Measurements from ENCODE around the gene EMID1.

EMID1 gene

GRCh38 chr22:29255064-29255621 is 49.4 kb downstream of the EMID1 start:
- peaks cover 7% of the 10 kb centered on the region for H3K4me1 ChIP-seq (ENCODE audit: low read depth, poor library complexity, severe bottlenecking)
- no peak overlapping the region for H3K4me3 ChIP-seq (IDR thresholded peaks at IDR 0.05; ENCODE audit: insufficient read depth, low read depth, low read length)
- H2AFZ ChIP-seq (ENCODE audit: low read depth) = no peak overlapping the region
- no peak overlapping the region for H3K27ac ChIP-seq
- H3K9ac ChIP-seq = no peak overlapping the region
- H3K27me3 ChIP-seq (ENCODE audit: insufficient read depth, low read depth) = no peaks in the 10 kb centered on the region
- TF ChIP-seq, protein P1, sequence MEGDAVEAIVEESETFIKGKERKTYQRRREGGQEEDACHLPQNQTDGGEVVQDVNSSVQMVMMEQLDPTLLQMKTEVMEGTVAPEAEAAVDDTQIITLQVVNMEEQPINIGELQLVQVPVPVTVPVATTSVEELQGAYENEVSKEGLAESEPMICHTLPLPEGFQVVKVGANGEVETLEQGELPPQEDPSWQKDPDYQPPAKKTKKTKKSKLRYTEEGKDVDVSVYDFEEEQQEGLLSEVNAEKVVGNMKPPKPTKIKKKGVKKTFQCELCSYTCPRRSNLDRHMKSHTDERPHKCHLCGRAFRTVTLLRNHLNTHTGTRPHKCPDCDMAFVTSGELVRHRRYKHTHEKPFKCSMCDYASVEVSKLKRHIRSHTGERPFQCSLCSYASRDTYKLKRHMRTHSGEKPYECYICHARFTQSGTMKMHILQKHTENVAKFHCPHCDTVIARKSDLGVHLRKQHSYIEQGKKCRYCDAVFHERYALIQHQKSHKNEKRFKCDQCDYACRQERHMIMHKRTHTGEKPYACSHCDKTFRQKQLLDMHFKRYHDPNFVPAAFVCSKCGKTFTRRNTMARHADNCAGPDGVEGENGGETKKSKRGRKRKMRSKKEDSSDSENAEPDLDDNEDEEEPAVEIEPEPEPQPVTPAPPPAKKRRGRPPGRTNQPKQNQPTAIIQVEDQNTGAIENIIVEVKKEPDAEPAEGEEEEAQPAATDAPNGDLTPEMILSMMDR (conservative IDR thresholded peaks at IDR 0.05; ENCODE audit: low read depth, low read length) = no peak
- H3K4me2 ChIP-seq = no peak overlapping the region
- no peaks in the 10 kb centered on the region for H3K79me2 ChIP-seq (ENCODE audit: insufficient read depth, low read depth)
- no peaks in the 10 kb centered on the region for H4K20me1 ChIP-seq (ENCODE audit: insufficient read depth)
- no peaks in the 10 kb centered on the region for H3K36me3 ChIP-seq (ENCODE audit: insufficient read depth)

GRCh38 chr22:29256606-29257325 is 51.1 kb downstream of the EMID1 start:
- no peak overlapping the region for H3K4me3 ChIP-seq (IDR thresholded peaks at IDR 0.05; ENCODE audit: insufficient read depth, low read depth, low read length)
- H3K27me3 ChIP-seq (ENCODE audit: insufficient read depth, low read depth) = no peaks in the 10 kb centered on the region
- H3K4me2 ChIP-seq = no peak overlapping the region
- no peaks in the 10 kb centered on the region for H3K79me2 ChIP-seq (ENCODE audit: insufficient read depth, low read depth)
- no peak overlapping the region for H2AFZ ChIP-seq (ENCODE audit: low read depth)
- no peak overlapping the region for H3K27ac ChIP-seq
- TF ChIP-seq, protein P1 (conservative IDR thresholded peaks at IDR 0.05; ENCODE audit: low read depth, low read length) = no peak
- H4K20me1 ChIP-seq (ENCODE audit: insufficient read depth) = no peaks in the 10 kb centered on the region
- no peaks in the 10 kb centered on the region for H3K36me3 ChIP-seq (ENCODE audit: insufficient read depth)
- peaks cover 7% of the 10 kb centered on the region for H3K4me1 ChIP-seq (ENCODE audit: low read depth, poor library complexity, severe bottlenecking)
- no peak overlapping the region for H3K9ac ChIP-seq

GRCh38 chr22:29257751-29258181 is 52.1 kb downstream of the EMID1 start:
- Histone ChIP-seq H3K9ac (no peak overlapping the region), H2AFZ (ENCODE audit: low read depth) (no peak overlapping the region), H3K4me2 (no peak overlapping the region), H3K27ac (no peak overlapping the region), H4K20me1 (ENCODE audit: insufficient read depth) (no peaks in the 10 kb centered on the region), H3K36me3 (ENCODE audit: insufficient read depth) (no peaks in the 10 kb centered on the region), H3K27me3 (ENCODE audit: insufficient read depth, low read depth) (no peaks in the 10 kb centered on the region), H3K4me1 (ENCODE audit: low read depth, poor library complexity, severe bottlenecking) (peaks cover 14% of the 10 kb centered on the region), H3K4me3 (IDR thresholded peaks at IDR 0.05; ENCODE audit: insufficient read depth, low read depth, low read length) (no peak overlapping the region), H3K79me2 (ENCODE audit: insufficient read depth, low read depth) (no peaks in the 10 kb centered on the region)
- TF ChIP-seq, protein P1 (conservative IDR thresholded peaks at IDR 0.05; ENCODE audit: low read depth, low read length) = no peak

GRCh38 chr22:29258407-29259252 is 52.9 kb downstream of the EMID1 start:
- Histone ChIP-seq H3K4me1 (ENCODE audit: low read depth, poor library complexity, severe bottlenecking) (peaks cover 15% of the 10 kb centered on the region), H4K20me1 (ENCODE audit: insufficient read depth) (no peaks in the 10 kb centered on the region), H2AFZ (ENCODE audit: low read depth) (no peak overlapping the region), H3K4me3 (IDR thresholded peaks at IDR 0.05; ENCODE audit: insufficient read depth, low read depth, low read length) (no peak overlapping the region), H3K36me3 (ENCODE audit: insufficient read depth) (no peaks in the 10 kb centered on the region), H3K4me2 (no peak overlapping the region), H3K79me2 (ENCODE audit: insufficient read depth, low read depth) (no peaks in the 10 kb centered on the region), H3K9ac (no peak overlapping the region), H3K27ac (no peak overlapping the region), H3K27me3 (ENCODE audit: insufficient read depth, low read depth) (no peaks in the 10 kb centered on the region)
- TF ChIP-seq, protein P1 (conservative IDR thresholded peaks at IDR 0.05; ENCODE audit: low read depth, low read length) = no peak
